ENCODE results near the gene IL13.

DNA sequence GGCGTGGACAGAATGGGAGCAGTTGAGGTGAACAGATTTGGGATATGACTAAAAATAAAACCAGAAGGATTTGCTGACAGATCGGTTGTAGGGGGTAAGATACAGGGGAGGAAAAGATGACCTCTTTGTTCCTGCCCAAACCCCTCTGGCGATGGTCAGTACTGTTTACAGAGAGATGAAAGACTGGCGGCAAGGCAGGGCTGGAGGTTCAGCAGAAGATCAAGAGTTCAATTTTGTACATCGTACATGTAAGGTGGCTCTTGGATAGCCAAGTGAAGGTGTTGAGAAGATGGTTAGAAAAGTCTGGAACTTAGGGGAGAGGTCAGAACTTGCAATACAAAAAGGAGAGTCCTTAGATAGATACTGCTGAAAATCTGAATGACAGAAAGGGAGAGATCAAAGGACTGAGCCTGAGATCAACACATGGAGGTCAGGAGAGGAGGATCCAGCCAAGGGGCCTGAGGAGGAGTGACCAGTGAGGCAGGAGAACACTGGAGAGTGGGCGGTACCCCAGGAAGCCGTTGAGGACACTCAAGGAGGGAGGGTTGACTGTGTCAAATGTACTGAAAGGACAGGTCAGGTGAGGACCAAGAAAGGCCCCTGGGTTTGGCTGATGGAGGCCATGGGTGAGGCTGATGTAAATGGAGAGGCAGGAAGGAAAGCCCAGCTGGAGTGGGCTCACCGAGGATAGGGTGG is 23.0 kb downstream of the IL13 start:
- TF ChIP-seq, protein P1, sequence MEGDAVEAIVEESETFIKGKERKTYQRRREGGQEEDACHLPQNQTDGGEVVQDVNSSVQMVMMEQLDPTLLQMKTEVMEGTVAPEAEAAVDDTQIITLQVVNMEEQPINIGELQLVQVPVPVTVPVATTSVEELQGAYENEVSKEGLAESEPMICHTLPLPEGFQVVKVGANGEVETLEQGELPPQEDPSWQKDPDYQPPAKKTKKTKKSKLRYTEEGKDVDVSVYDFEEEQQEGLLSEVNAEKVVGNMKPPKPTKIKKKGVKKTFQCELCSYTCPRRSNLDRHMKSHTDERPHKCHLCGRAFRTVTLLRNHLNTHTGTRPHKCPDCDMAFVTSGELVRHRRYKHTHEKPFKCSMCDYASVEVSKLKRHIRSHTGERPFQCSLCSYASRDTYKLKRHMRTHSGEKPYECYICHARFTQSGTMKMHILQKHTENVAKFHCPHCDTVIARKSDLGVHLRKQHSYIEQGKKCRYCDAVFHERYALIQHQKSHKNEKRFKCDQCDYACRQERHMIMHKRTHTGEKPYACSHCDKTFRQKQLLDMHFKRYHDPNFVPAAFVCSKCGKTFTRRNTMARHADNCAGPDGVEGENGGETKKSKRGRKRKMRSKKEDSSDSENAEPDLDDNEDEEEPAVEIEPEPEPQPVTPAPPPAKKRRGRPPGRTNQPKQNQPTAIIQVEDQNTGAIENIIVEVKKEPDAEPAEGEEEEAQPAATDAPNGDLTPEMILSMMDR (conservative IDR thresholded peaks at IDR 0.05; ENCODE audit: low read length) = no peak
- no peak for TF ChIP-seq EZH2phosphoT487 (IDR thresholded peaks at IDR 0.05; ENCODE audit: borderline replicate concordance, low read depth, low read length)
